Measurements from ENCODE around the gene RAB36.

Gene RAB36

GRCh38 chr22:23158516-23159290 lies 13.4 kb downstream of the RAB36 start:
- in situ Hi-C loops (cut with HindIII; ENCODE audit: low sequenced_read_pairs), result no loop called here
- no peak overlapping the region for H3K4me3 ChIP-seq (ENCODE audit: low read depth, low read length)
- no peak for TF ChIP-seq CTCF (IDR thresholded peaks at IDR 0.05; ENCODE audit: low read depth, low read length)
- DNase-seq (ENCODE audit: low read depth, low spot score), result no peak

GRCh38 chr22:23159291-23159630 lies 14.0 kb downstream of the RAB36 start:
- no peak for TF ChIP-seq CTCF (IDR thresholded peaks at IDR 0.05; ENCODE audit: low read depth, low read length)
- H3K4me3 ChIP-seq (ENCODE audit: low read depth, low read length), result no peak overlapping the region
- DNase-seq (ENCODE audit: low read depth, low spot score), result no peak
- in situ Hi-C loops (cut with HindIII; ENCODE audit: low sequenced_read_pairs), result no loop called here

- no peak for TF ChIP-seq CTCF (IDR thresholded peaks at IDR 0.05; ENCODE audit: low read depth, low read length)
- in situ Hi-C loops (cut with HindIII; ENCODE audit: low sequenced_read_pairs), result no loop called here
- H3K4me3 ChIP-seq (ENCODE audit: low read depth, low read length), result no peak overlapping the region
- DNase-seq (ENCODE audit: low read depth, low spot score), result no peak
These were observed 15.8 kb downstream of the RAB36 start for GRCh38 chr22:23161029-23161428.

- TF ChIP-seq CTCF (IDR thresholded peaks at IDR 0.05; ENCODE audit: low read depth, low read length), result no peak
- DNase-seq (ENCODE audit: low read depth, low spot score), result no peak
- in situ Hi-C loops (cut with HindIII; ENCODE audit: low sequenced_read_pairs), result no loop called here
- no peak overlapping the region for H3K4me3 ChIP-seq (ENCODE audit: low read depth, low read length)
These were observed 16.3 kb downstream of the RAB36 start for GRCh38 chr22:23161574-23161973.

GRCh38 chr22:23163665-23164064 lies 18.4 kb downstream of the RAB36 start:
- no peak overlapping the region for H3K4me3 ChIP-seq (ENCODE audit: low read depth, low read length)
- in situ Hi-C loops (cut with HindIII; ENCODE audit: low sequenced_read_pairs), result no loop called here
- TF ChIP-seq CTCF (IDR thresholded peaks at IDR 0.05; ENCODE audit: low read depth, low read length), result no peak
- DNase-seq (ENCODE audit: low read depth, low spot score), result no peak

- no peak for DNase-seq (ENCODE audit: low read depth, low spot score)
- in situ Hi-C loops (cut with HindIII; ENCODE audit: low sequenced_read_pairs), result no loop called here
- TF ChIP-seq CTCF (IDR thresholded peaks at IDR 0.05; ENCODE audit: low read depth, low read length), result no peak
- no peak overlapping the region for H3K4me3 ChIP-seq (ENCODE audit: low read depth, low read length)
These were observed 18.8 kb downstream of the RAB36 start for GRCh38 chr22:23164091-23164490.

Measured in astrocyte of the spinal cord (primary cell).